Keratinocyte (primary cell): ENCODE results near the gene TIMM23B.
"Not testable (repeated sequence)": the region's sequence is repeated elsewhere in the genome, so short reads cannot be mapped to it uniquely, and the experiment has no call there.

Experiments
- EZH2 ChIP-seq: IDR thresholded peaks from one replicate; pipeline ENCODE4 v1.6.1; 2012; ENCODE audit warnings: inconsistent platforms, mild to moderate bottlenecking, low read length, moderate library complexity
- TF ChIP-seq, protein P1 (sequence below), 3 experiments: IDR thresholded peaks in 1 of 3; conservative IDR thresholded peaks in 1 of 3; optimal IDR thresholded peaks in 1 of 3; 2 replicates in 2 of 3; 3 replicates in 1 of 3; pipeline versions ENCODE3 to v1.5.1; 2011; ENCODE audit warnings: low read length in 3 of 3, mild to moderate bottlenecking in 3 of 3, moderate library complexity in 2 of 3, control low read depth in 1 of 3, inconsistent platforms in 1 of 3; ENCODE audit not compliant: insufficient read depth in 2 of 3; ENCODE audit errors: extremely low read depth in 1 of 3

DNA sequence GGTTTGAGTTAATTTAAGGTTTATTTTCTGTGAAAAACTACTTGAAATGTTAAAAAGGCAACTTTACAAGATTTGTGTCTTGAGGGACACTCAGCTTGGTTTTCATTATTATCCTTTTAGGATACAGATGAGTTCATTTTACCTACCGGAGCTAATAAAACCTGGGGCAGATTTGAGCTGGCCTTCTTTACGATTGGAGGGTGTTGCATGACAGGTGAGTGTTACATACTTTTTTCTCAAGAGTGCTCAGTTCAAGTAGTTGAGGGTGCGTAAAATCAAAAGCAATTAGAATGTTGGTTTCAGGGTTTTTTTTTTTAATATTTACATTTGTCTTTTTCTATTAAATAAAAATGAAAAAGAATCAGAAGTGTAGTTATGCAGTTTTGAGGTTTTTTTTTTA lies 10.2 kb downstream of the TIMM23B start:
- TF ChIP-seq, protein P1, sequence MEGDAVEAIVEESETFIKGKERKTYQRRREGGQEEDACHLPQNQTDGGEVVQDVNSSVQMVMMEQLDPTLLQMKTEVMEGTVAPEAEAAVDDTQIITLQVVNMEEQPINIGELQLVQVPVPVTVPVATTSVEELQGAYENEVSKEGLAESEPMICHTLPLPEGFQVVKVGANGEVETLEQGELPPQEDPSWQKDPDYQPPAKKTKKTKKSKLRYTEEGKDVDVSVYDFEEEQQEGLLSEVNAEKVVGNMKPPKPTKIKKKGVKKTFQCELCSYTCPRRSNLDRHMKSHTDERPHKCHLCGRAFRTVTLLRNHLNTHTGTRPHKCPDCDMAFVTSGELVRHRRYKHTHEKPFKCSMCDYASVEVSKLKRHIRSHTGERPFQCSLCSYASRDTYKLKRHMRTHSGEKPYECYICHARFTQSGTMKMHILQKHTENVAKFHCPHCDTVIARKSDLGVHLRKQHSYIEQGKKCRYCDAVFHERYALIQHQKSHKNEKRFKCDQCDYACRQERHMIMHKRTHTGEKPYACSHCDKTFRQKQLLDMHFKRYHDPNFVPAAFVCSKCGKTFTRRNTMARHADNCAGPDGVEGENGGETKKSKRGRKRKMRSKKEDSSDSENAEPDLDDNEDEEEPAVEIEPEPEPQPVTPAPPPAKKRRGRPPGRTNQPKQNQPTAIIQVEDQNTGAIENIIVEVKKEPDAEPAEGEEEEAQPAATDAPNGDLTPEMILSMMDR (optimal IDR thresholded peaks at IDR 0.05 in 1 of 3, IDR thresholded peaks at IDR 0.05 in 1 of 3, conservative IDR thresholded peaks at IDR 0.05 in 1 of 3; ENCODE audit: extremely low read depth in 1 of 3, insufficient read depth in 2 of 3, low read length in 3 of 3), result not testable (repeated sequence)
- not testable (repeated sequence) for TF ChIP-seq EZH2
